ENCODE results near the gene TRPV4.
"Not testable (repeated sequence)": the region's sequence is repeated elsewhere in the genome, so short reads cannot be mapped to it uniquely, and the experiment has no call there.

TRPV4 gene

GRCh38 chr12:109833307-109834189, at the start of gene TRPV4:
TRPV4 (minus strand) TSS chr12:109833398; CDS start chr12:109814796, 18,602 bp downstream.
- peak in 1 of 3 donors; percentile 61 for DNase-seq

- DNase-seq, result no peak
These were observed 48.6 kb upstream of the TRPV4 start for GRCh38 chr12:109881752-109882151.

GRCh38 chr12:109880938-109881337, 47.7 kb upstream of the TRPV4 start:
- DNase-seq, result no peak

- peak; percentile 94 to 99 (median 98) for DNase-seq
These were observed 47.1 kb upstream of the TRPV4 start, which contains the start of gene GLTP for GRCh38 chr12:109880043-109880931. GLTP (minus strand) TSS chr12:109880541; CDS start chr12:109880374, 167 bp downstream.

GRCh38 chr12:109879351-109880042, 46.3 kb upstream of the TRPV4 start:
- peak; percentile 71 to 80 (median 79) for DNase-seq

- DNase-seq, result peak; percentile 60 to 74 (median 69)
These were observed 45.6 kb upstream of the TRPV4 start for GRCh38 chr12:109878749-109879148.

- no peak for DNase-seq
These were observed 45.0 kb upstream of the TRPV4 start for GRCh38 chr12:109878247-109878625.

GRCh38 chr12:109877504-109878246, 44.5 kb upstream of the TRPV4 start:
- DNase-seq, result no peak

- no peak for DNase-seq
These were observed 43.2 kb upstream of the TRPV4 start for GRCh38 chr12:109876406-109876805.

GRCh38 chr12:109875572-109876131, 42.5 kb upstream of the TRPV4 start:
- DNase-seq, result no peak

- peak; percentile 25 to 49 (median 36) for DNase-seq
These were observed 40.5 kb upstream of the TRPV4 start for GRCh38 chr12:109873653-109874052.

GRCh38 chr12:109871668-109872314, 38.6 kb upstream of the TRPV4 start:
- peak in 1 of 3 donors; percentile 14 for DNase-seq

GRCh38 chr12:109870648-109871047, 37.5 kb upstream of the TRPV4 start:
- DNase-seq, result peak; percentile 52 to 61 (median 58)

GRCh38 chr12:109868182-109869051, 35.2 kb upstream of the TRPV4 start:
- DNase-seq, result no peak

GRCh38 chr12:109864916-109865315, 31.7 kb upstream of the TRPV4 start:
- DNase-seq, result no peak

- no peak for DNase-seq
These were observed 30.9 kb upstream of the TRPV4 start for GRCh38 chr12:109863847-109864712.

GRCh38 chr12:109862491-109862890, 29.3 kb upstream of the TRPV4 start:
- DNase-seq, result not testable (repeated sequence)

- peak in 1 of 3 donors; percentile 27 for DNase-seq
These were observed 28.6 kb upstream of the TRPV4 start for GRCh38 chr12:109861689-109862314.

- DNase-seq, result no peak
These were observed 27.8 kb upstream of the TRPV4 start for GRCh38 chr12:109860977-109861376.

All from suppressor macrophage treated with lipopolysaccharide for 1 hour (primary cell).